HCT116 (cell line): Measurements from ENCODE around the gene CYGB. TPM values are rescaled to one million over a fixed set of nuclear protein-coding genes. Genes with fewer than 3 reads are reported as not detected.

Experiments
- ATAC-seq: fragments of 200-7000 bp; cut with Tn5 transposase; 2 replicates; pipeline ENCODE4 v1.9.1; 2020; ENCODE audit warnings: mild to moderate bottlenecking, moderate library complexity
- BruUV-seq: library from RNA; stranded (reverse); fragments of 400-500 nt; replicated peaks from 2 replicates; lab custom pipeline; 2021; lab: Mats Ljungman, UMichigan
- CTCF ChIA-PET: fragments of 300-600 bp; sonication (Branson Sonifier 250); formaldehyde crosslinking; loops from one replicate; lab custom pipeline; 2021; ENCODE audit warnings: antibody characterized with exemption; lab: Charles Lee
- POLR2A ChIA-PET: fragments of 300-600, 350-600 bp; sonication (Branson Sonifier 250); formaldehyde crosslinking; loops from one replicate; lab custom pipeline; 2021; ENCODE audit warnings: antibody characterized with exemption; lab: Charles Lee
- RAD21 ChIA-PET, 2 experiments: fragments of 300-600 bp; sonication (Branson Sonifier 250); formaldehyde crosslinking; loops; one replicate each; lab custom pipeline; 2023; ENCODE audit warnings: low total read pairs in 2 of 2; ENCODE audit not compliant: uncharacterized antibody in 2 of 2, unreplicated experiment in 2 of 2, low non-redundant PET in 1 of 2; lab: Charles Lee
- DNase-seq: peaks from one replicate; pipeline ENCODE4 v3.0.0-alpha.2; 2010; ENCODE audit warnings: low read depth, low spot score
- H2AFZ ChIP-seq: fragments of 200-600 bp; shearing (Covaris generic), sonication (generic); 2 replicates; pipeline ENCODE4 v1.6.1; 2017; ENCODE audit warnings: low read depth, mixed run types, mixed read lengths, antibody characterized with exemption, low read length; ENCODE audit not compliant: poor library complexity, severe bottlenecking
- H3K27ac ChIP-seq: 2 replicates; pipeline ENCODE4 v1.5.1; 2012; ENCODE audit warnings: low read depth, low read length
- H3K27me3 ChIP-seq: fragments of 200-600 bp; sonication (generic); 2 replicates; pipeline ENCODE4 v1.6.1; 2016; ENCODE audit warnings: mixed run types, low read length, mixed read lengths; ENCODE audit not compliant: insufficient read depth
- H3K36me3 ChIP-seq, 2 experiments: fragments of 200-500 bp in 1 of 2; fragments of 200-600 bp in 1 of 2; sonication (Bioruptor generic) in 1 of 2; sonication (generic) in 1 of 2; 2 replicates each; pipeline versions ENCODE4 v1.5.1 to v1.6.1; 2014 to 2016; ENCODE audit warnings: low read length in 2 of 2, inconsistent platforms in 1 of 2, mixed read lengths in 1 of 2, mixed run types in 1 of 2; ENCODE audit not compliant: insufficient read depth in 2 of 2, control insufficient read depth in 1 of 2
- H3K4me1 ChIP-seq, 2 experiments: fragments of 200-600 bp in 1 of 2; sonication (generic) in 1 of 2; 2 replicates each; pipeline versions ENCODE4 v1.5.1 to v1.6.1; 2012 to 2017; ENCODE audit warnings: low read length in 2 of 2, inconsistent platforms in 1 of 2, mild to moderate bottlenecking in 1 of 2, mixed read lengths in 1 of 2, mixed run types in 1 of 2, moderate library complexity in 1 of 2; ENCODE audit not compliant: insufficient read depth in 2 of 2, control insufficient read depth in 1 of 2
- H3K4me2 ChIP-seq: fragments of 200-600 bp; sonication (generic); 2 replicates; pipeline ENCODE4 v1.6.1; 2017; ENCODE audit warnings: mixed run types, low read length, mixed read lengths
- H3K4me3 ChIP-seq, 2 experiments: fragments of 200-600 bp in 1 of 2; sonication (generic) in 1 of 2; replicated peaks in 1 of 2; 2 replicates each; pipeline ENCODE4 v1.5.1; 2011 to 2016; ENCODE audit warnings: low read length in 2 of 2, control low read depth in 1 of 2, low read depth in 1 of 2, mild to moderate bottlenecking in 1 of 2, mixed read lengths in 1 of 2, mixed run types in 1 of 2
- H3K79me2 ChIP-seq: fragments of 200-600 bp; sonication (generic); 2 replicates; pipeline ENCODE4 v1.6.1; 2017; ENCODE audit warnings: mild to moderate bottlenecking, mixed run types, low read length, moderate library complexity, mixed read lengths; ENCODE audit not compliant: insufficient read depth
- H3K9ac ChIP-seq: fragments of 200-600 bp; sonication (generic); 2 replicates; pipeline ENCODE4 v1.6.1; 2016; ENCODE audit warnings: low read length, mixed read lengths
- H3K9me2 ChIP-seq: fragments of 200-600 bp; sonication (generic), shearing (Covaris generic); 2 replicates; pipeline ENCODE4 v1.6.1; 2017; ENCODE audit warnings: mixed run types, mild to moderate bottlenecking, moderate library complexity; ENCODE audit not compliant: insufficient read depth
- H3K9me3 ChIP-seq, 2 experiments: fragments of 200-500 bp in 1 of 2; fragments of 200-600 bp in 1 of 2; sonication (Bioruptor generic) in 1 of 2; sonication (generic) in 1 of 2; 2 replicates each; pipeline ENCODE4 v1.6.1; 2014 to 2017; ENCODE audit warnings: low read length in 2 of 2, mixed read lengths in 2 of 2, inconsistent platforms in 1 of 2, low read depth in 1 of 2, mild to moderate bottlenecking in 1 of 2, mixed run types in 1 of 2, moderate library complexity in 1 of 2; ENCODE audit not compliant: control insufficient read depth in 1 of 2, insufficient read depth in 1 of 2
- H4K20me1 ChIP-seq: fragments of 200-600 bp; sonication (generic), shearing (Covaris generic); 2 replicates; pipeline ENCODE4 v1.6.1; 2017; ENCODE audit warnings: mixed run types, mild to moderate bottlenecking, moderate library complexity; ENCODE audit not compliant: insufficient read depth
- ATF3 ChIP-seq: IDR thresholded peaks from 2 replicates; pipeline ENCODE4 v1.6.1; 2012
- CBX3 ChIP-seq: IDR thresholded peaks from 2 replicates; pipeline ENCODE4 v1.6.1; 2012; ENCODE audit warnings: low read depth
- CEBPB ChIP-seq: IDR thresholded peaks from 2 replicates; pipeline ENCODE4 v1.6.1; 2012; ENCODE audit warnings: low read depth
- CTCF ChIP-seq, 3 experiments: fragments of 200-600 bp in 1 of 3; sonication (generic) in 1 of 3; IDR thresholded peaks in 2 of 3; conservative IDR thresholded peaks in 1 of 3; 2 replicates each; pipeline ENCODE4 v1.5.1; 2012 to 2017; ENCODE audit warnings: low read depth in 2 of 3, low read length in 2 of 3, antibody characterized with exemption in 1 of 3, borderline replicate concordance in 1 of 3, control low read depth in 1 of 3, mild to moderate bottlenecking in 1 of 3, mixed read lengths in 1 of 3, mixed run types in 1 of 3, moderate library complexity in 1 of 3; ENCODE audit not compliant: insufficient read depth in 1 of 3
- EGR1 ChIP-seq: IDR thresholded peaks from 2 replicates; pipeline ENCODE4 v1.6.1; 2012; ENCODE audit warnings: low read depth
- ELF1 ChIP-seq: IDR thresholded peaks from 2 replicates; pipeline ENCODE4 v1.6.1; 2012; ENCODE audit warnings: low read depth, borderline replicate concordance
- EZH2phosphoT487 ChIP-seq: fragments of 200-600 bp; IDR thresholded peaks from 2 replicates; pipeline ENCODE4 v1.6.1; 2018; ENCODE audit warnings: antibody characterized with exemption, borderline replicate concordance
- FOSL1 ChIP-seq: IDR thresholded peaks from 2 replicates; pipeline ENCODE4 v1.6.1; 2012; ENCODE audit warnings: low read depth
- JUND ChIP-seq: IDR thresholded peaks from 2 replicates; pipeline ENCODE4 v1.6.1; 2012
- MAX ChIP-seq: IDR thresholded peaks from 2 replicates; pipeline ENCODE4 v1.6.1; 2012
- POLR2A ChIP-seq: IDR thresholded peaks from 2 replicates; pipeline ENCODE4 v1.7.0; 2011; ENCODE audit warnings: borderline replicate concordance; ENCODE audit not compliant: insufficient read depth, insufficient read length; ENCODE audit errors: extremely low read depth
- RAD21 ChIP-seq: IDR thresholded peaks from 2 replicates; pipeline ENCODE4 v1.6.1; 2012; ENCODE audit warnings: low read depth, mild to moderate bottlenecking
- REST ChIP-seq: IDR thresholded peaks from 2 replicates; pipeline ENCODE4 v1.6.1; 2012; ENCODE audit warnings: low read depth
- SIN3A ChIP-seq: IDR thresholded peaks from 2 replicates; pipeline ENCODE4 v1.6.1; 2012; ENCODE audit warnings: low read depth
- SP1 ChIP-seq: IDR thresholded peaks from 2 replicates; pipeline ENCODE4 v1.6.1; 2012; ENCODE audit warnings: low read depth
- SRF ChIP-seq: IDR thresholded peaks from 2 replicates; pipeline ENCODE4 v1.6.1; 2012; ENCODE audit warnings: low read depth
- TCF7L2 ChIP-seq: IDR thresholded peaks from 2 replicates; pipeline ENCODE4 v1.7.0; 2011; ENCODE audit warnings: borderline replicate concordance, inconsistent platforms; ENCODE audit not compliant: insufficient read depth, insufficient read length; ENCODE audit errors: extremely low read depth
- YY1 ChIP-seq: IDR thresholded peaks from 2 replicates; pipeline ENCODE4 v1.6.1; 2011; ENCODE audit warnings: low read length, low read depth, moderate library complexity, mild to moderate bottlenecking; ENCODE audit not compliant: insufficient replicate concordance; ENCODE audit errors: extremely low read depth
- ZNF274 ChIP-seq: fragments of 200-500 bp; sonication (Bioruptor generic); IDR thresholded peaks from 2 replicates; pipeline ENCODE4 v1.6.1; 2014; ENCODE audit warnings: mild to moderate bottlenecking, low read depth, low read length, inconsistent platforms
- intact Hi-C: fragments of 100-400 bp; cut with micrococcal nuclease; formaldehyde crosslinking; loops from 2 replicates; pipeline ENCODE4 v1.10.0; 2022
- total RNA-seq: library from RNA; stranded (reverse); gene quantifications from one replicate; pipeline ENCODE4 v1.2.1, GENCODE V29; 2021; ENCODE audit not compliant: unreplicated experiment

The CYGB gene
- total RNA-seq, 1 experiment from 2014 or later = 0.66 TPM

- RAD21 ChIA-PET = interaction anchor here in 1 of 2 experiments (1.9 to 2.1 kb wide), 2 partner anchors 67 to 124 kb away, joined by 5 to 8 read pairs; no protein-coding TSS in a partner anchor
- H3K4me3 ChIP-seq = peak overlapping the region; percentile 94 to 96
- TSS peak; percentile 77 for BruUV-seq
- H3K27ac ChIP-seq = peak overlapping the region; percentile 87
- CTCF ChIA-PET = interaction anchor here (0.6 to 3.9 kb wide), 18 partner anchors 9 to 124 kb away, joined by 3 to 31 read pairs (median 5); partner anchors contain the start of genes PRCD and ST6GALNAC2
- POLR2A ChIA-PET = interaction anchor here (0.7 to 4.0 kb wide), 24 partner anchors 10 to 127 kb away, joined by 3 to 26 read pairs (median 4); partner anchors contain the start of gene PRCD
- peak overlapping the region; percentile 99 for H3K9ac ChIP-seq
- H2AFZ ChIP-seq = peak overlapping the region; percentile 41
- intact Hi-C loops = loop anchor here (1.0 kb wide), 2 partner anchors 67 to 124 kb away; no protein-coding TSS in a partner anchor
- H4K20me1 ChIP-seq = peaks cover 25% of the 10 kb centered on the region; the same call in 1 of the 2 replicates
- H3K9me2 ChIP-seq = no peaks in the 10 kb centered on the region
- ATAC-seq (peak; percentile 90), DNase-seq (peak; percentile 98)
- peaks cover 17 to 43% of the 10 kb centered on the region in 2 experiments for H3K36me3 ChIP-seq
- H3K79me2 ChIP-seq = peaks cover 51% of the 10 kb centered on the region
- peak overlapping the region; percentile 87 for H3K4me2 ChIP-seq
- H3K9me3 ChIP-seq = no peaks in the 10 kb centered on the region
- H3K27me3 ChIP-seq = no peaks in the 10 kb centered on the region
- peaks cover 12 to 41% of the 10 kb centered on the region in 2 experiments; a peak in 3 of 4 replicates for H3K4me1 ChIP-seq
- TF ChIP-seq JUND (no peak), POLR2A (peak; percentile 97), REST (no peak), EGR1 (no peak; the same call in 1 of the 2 replicates), FOSL1 (no peak), ATF3 (no peak), TCF7L2 (no peak), ELF1 (no peak), CEBPB (no peak), ZNF274 (no peak), SP1 (peak; percentile 61), EZH2phosphoT487 (no peak), RAD21 (no peak), SIN3A (peak; percentile 94), SRF (no peak), CBX3 (no peak), CTCF (IDR thresholded peaks at IDR 0.05 in 2 of 3, conservative IDR thresholded peaks at IDR 0.05 in 1 of 3; ENCODE audit: borderline replicate concordance in 1 of 3, insufficient read depth in 1 of 3, low read depth in 2 of 3, low read length in 2 of 3) (peak in 2 of 3 experiments; percentile 68; a peak in 4 of 6 replicates), MAX (peak; percentile 100), YY1 (peak; percentile 91)
These were observed 20.1 kb upstream of the CYGB start for GRCh38 chr17:76557368-76558197.
